ENCODE results near the gene ALKBH3. TPM values are rescaled to one million over a fixed set of nuclear protein-coding genes. Genes with fewer than 3 reads are reported as not detected.

ALKBH3 gene
- total RNA-seq, 1 experiment from 2014 or later: 36.7 TPM

- 0 out of 4 replicates have a peak, but pooled peaks cover 0 to 6% of the 10 kb centered on the region in 2 experiments for H3K9me3 ChIP-seq (ENCODE audit: control insufficient read depth in 1 of 2, insufficient read depth in 1 of 2, low read depth in 1 of 2, low read length in 2 of 2)
- no peak overlapping the region for H3K4me2 ChIP-seq (ENCODE audit: low read length)
- ChIA-PET CTCF (no interaction called here), RAD21 (ENCODE audit: low non-redundant PET in 1 of 2, low total read pairs in 2 of 2, uncharacterized antibody in 2 of 2, unreplicated experiment in 2 of 2) (no interaction called here), POLR2A (no interaction called here)
- TF ChIP-seq SRF (IDR thresholded peaks at IDR 0.05; ENCODE audit: low read depth): no peak
- no peak for TF ChIP-seq JUND (IDR thresholded peaks at IDR 0.05)
- no peak for TF ChIP-seq FOSL1 (IDR thresholded peaks at IDR 0.05; ENCODE audit: low read depth)
- TF ChIP-seq EGR1 (IDR thresholded peaks at IDR 0.05; ENCODE audit: low read depth): no peak
- no peak for TF ChIP-seq EZH2 (IDR thresholded peaks at IDR 0.05)
- no peak for TF ChIP-seq RAD21 (IDR thresholded peaks at IDR 0.05; ENCODE audit: low read depth)
- no peak for TF ChIP-seq YY1 (IDR thresholded peaks at IDR 0.05; ENCODE audit: extremely low read depth, insufficient replicate concordance, low read depth, low read length)
- no peak for TF ChIP-seq POLR2AphosphoS5 (IDR thresholded peaks at IDR 0.05; ENCODE audit: low read depth, low read length)
- TF ChIP-seq, protein P1, sequence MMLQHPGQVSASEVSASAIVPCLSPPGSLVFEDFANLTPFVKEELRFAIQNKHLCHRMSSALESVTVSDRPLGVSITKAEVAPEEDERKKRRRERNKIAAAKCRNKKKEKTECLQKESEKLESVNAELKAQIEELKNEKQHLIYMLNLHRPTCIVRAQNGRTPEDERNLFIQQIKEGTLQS (IDR thresholded peaks at IDR 0.05): no peak
- no peak for TF ChIP-seq EZH2phosphoT487 (IDR thresholded peaks at IDR 0.05; ENCODE audit: borderline replicate concordance)
- no peak for TF ChIP-seq SIN3A (IDR thresholded peaks at IDR 0.05; ENCODE audit: low read depth)
- TF ChIP-seq ZNF274 (IDR thresholded peaks at IDR 0.05; ENCODE audit: low read depth, low read length): no peak
- TF ChIP-seq POLR2A (IDR thresholded peaks at IDR 0.05; ENCODE audit: borderline replicate concordance, extremely low read depth, insufficient read depth, insufficient read length): no peak
- TF ChIP-seq ZFX (IDR thresholded peaks at IDR 0.05): no peak
- TF ChIP-seq ZBTB33 (IDR thresholded peaks at IDR 0.05; ENCODE audit: extremely low read depth, insufficient replicate concordance, low read length): no peak
- TF ChIP-seq REST (IDR thresholded peaks at IDR 0.05; ENCODE audit: low read depth): no peak
- TF ChIP-seq MAX (IDR thresholded peaks at IDR 0.05): no peak
- TF ChIP-seq SP1 (IDR thresholded peaks at IDR 0.05; ENCODE audit: low read depth): no peak
- no peak overlapping the region for H3K4me3 ChIP-seq (replicated peaks in 1 of 2; ENCODE audit: low read depth in 1 of 2, low read length in 2 of 2)
- no peak overlapping the region for H3K9ac ChIP-seq (ENCODE audit: low read length)
- H3K4me1 ChIP-seq (ENCODE audit: control insufficient read depth in 1 of 2, insufficient read depth in 2 of 2, low read length in 2 of 2): no peaks in the 10 kb centered on the region
- no peaks in the 10 kb centered on the region for H3K36me3 ChIP-seq (ENCODE audit: control insufficient read depth in 1 of 2, insufficient read depth in 2 of 2, low read length in 2 of 2)
- ATAC-seq (no peak), DNase-seq (ENCODE audit: low read depth, low spot score) (no peak)
- intact Hi-C loops (cut with micrococcal nuclease): no loop called here
- H2AFZ ChIP-seq (ENCODE audit: low read depth, low read length, poor library complexity, severe bottlenecking): no peak overlapping the region
- H3K27me3 ChIP-seq (ENCODE audit: insufficient read depth, low read length): peaks cover 4% of the 10 kb centered on the region
- BruUV-seq (replicated peaks): no TSS peak
- H4K20me1 ChIP-seq (ENCODE audit: insufficient read depth): no peaks in the 10 kb centered on the region
- H3K79me2 ChIP-seq (ENCODE audit: insufficient read depth, low read length): no peaks in the 10 kb centered on the region
- H3K27ac ChIP-seq (ENCODE audit: low read depth, low read length): no peak overlapping the region
- no peaks in the 10 kb centered on the region for H3K9me2 ChIP-seq (ENCODE audit: insufficient read depth)
These were observed 76.9 kb downstream of the ALKBH3 start for GRCh38 chr11:43957571-43957970.
